HG02943 (cell line): Measurements from ENCODE around the gene KISS1R.

Experiments
- ATAC-seq: cut with Tn5 transposase; IDR thresholded peaks from one replicate; pipeline ENCODE4 v1.9.1; 2021; ENCODE audit warnings: mild to moderate bottlenecking, low read depth, moderate library complexity; ENCODE audit not compliant: unreplicated experiment

KISS1R gene

DNA sequence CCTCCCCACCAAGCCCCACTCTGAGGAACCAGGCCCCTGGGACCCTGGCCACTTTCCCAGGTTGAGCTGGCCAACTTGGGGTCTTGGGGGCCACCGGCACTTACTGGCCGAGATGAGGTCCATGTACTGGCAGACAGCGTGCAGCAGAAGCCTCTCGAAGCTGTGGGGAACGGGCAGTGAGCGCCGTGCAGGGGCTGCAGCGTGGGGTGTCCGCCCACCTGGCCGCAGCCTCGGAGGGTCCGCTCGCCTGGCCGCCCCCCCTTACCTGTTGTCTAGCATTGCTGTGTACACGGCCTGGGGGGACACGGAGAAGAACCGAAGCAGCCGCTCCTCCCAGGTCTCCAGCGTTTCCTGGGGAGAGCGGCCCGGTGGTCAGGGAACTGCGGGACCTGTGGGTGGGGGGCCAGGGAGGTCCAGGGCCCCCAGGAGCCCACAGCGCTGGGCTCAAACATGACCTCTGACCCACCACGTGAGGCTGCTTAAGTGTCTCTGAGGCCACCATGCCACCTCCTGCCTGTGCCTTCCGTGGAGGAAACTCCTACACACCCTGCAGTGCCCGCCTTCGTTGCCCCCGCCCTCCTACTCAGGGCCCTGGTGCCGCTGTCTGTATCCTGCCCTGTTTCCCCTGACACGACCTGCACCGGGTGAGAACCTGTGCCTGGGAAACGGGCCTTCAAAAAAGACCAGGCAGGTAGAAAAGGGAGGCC, 17.6 kb upstream of the KISS1R start:
- ATAC-seq: no peak

DNA sequence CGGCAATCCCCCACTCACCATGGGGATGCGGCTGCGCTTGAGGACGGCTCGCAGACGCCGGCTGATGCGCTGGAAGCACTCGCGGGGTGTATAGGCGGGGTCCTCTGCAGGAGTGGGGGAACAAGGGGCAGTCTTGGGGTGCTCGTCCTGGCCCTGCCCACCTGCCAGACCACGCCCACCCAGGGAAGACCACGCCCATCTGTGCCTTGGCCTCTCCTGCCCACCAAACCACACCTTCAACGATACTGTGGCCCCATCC, 17.2 kb upstream of the KISS1R start:
- ATAC-seq: no peak

DNA sequence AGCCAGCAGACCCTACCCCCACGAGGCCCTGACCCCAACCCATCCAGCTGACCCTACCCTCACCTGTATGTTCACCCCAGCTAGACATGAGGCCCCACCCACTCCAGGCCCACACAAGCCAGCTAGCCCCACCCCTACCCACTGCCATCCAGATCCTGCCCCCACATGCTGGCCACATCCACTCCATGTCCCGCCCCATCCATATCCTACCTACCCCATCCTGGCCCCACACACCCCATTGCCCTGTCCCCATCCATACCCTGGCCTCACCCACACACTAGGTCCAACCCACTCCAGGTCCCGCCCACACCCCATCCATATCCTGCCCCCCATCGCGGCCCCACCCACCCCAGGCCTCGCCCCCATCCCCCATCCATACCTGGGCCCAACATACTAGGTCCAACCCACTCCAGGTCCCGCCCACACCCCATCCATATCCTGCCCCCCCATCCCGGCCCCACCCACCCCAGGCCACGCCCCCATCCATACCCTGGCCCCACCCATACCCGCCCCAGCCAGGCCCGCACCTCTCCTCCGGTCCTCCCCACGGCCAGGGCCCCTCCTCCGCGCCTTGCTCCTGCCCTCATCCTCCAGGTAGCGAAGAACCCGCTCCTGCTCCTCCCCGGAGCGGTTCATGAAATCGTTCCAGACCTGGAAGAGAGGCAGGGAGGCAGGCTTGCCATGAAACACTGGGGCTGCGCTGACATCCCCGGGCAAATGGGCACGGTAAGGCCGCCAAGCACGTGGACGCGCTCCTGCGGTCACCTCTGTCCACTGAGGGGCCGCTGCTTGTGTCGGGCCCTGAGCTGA, 16.6 kb upstream of the KISS1R start:
- no peak for ATAC-seq

DNA sequence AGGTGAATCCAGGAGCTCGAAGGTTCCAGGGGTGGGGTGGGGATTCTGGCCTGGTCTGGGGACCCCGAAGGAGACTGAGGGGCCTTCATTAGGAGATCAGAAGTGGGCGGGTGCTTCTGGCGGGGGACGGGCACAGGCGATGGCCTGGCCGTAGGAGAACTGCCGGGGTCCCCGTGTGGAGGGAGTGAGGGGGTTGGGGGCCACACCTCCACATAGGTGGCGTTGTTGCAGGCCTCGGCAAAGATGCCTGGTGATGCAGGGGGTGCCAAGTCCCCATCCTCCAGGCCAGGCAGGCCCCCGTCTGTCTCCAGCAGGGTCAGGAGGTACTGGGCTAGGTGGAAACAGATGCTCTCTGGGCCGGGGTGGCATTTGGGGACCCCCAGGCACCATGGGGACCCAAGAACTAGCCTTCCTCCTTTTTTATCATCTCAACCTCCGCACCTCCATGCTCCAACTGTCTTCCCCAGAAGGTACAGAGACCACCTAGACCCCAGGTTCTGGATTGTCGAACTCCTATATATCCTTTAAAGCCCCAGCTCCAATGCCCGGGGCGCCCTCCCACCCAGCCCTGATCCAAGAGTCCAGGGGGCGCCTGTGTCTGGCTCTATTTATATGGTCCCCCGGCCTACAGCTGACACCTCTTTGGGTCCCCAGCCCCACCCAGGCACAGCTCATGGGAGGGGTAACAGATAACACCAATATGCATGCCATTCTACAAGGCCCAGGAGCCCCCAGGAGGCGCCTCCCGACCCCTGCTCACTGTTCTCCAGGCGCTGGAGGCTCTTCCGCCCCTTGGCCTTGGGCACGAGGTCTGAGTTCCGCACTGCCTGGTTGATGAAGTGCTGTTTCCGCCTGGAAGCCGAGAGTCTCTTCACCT, 15.7 kb upstream of the KISS1R start:
- no peak for ATAC-seq

DNA sequence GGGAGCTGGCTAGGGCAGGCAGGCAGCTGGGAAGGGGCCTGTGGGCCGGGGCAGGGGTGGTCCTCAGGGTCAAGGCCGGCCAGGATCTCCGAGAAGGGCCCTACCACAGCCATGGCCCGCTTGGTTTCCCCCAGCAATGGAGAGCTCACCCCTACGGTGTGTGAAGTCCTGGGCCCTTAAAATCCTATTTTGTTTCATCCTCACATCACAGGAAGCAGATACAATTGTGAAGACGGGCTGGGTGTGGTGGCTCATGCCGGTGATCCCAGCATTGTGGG, 15.1 kb upstream of the KISS1R start:
- ATAC-seq: no peak

DNA sequence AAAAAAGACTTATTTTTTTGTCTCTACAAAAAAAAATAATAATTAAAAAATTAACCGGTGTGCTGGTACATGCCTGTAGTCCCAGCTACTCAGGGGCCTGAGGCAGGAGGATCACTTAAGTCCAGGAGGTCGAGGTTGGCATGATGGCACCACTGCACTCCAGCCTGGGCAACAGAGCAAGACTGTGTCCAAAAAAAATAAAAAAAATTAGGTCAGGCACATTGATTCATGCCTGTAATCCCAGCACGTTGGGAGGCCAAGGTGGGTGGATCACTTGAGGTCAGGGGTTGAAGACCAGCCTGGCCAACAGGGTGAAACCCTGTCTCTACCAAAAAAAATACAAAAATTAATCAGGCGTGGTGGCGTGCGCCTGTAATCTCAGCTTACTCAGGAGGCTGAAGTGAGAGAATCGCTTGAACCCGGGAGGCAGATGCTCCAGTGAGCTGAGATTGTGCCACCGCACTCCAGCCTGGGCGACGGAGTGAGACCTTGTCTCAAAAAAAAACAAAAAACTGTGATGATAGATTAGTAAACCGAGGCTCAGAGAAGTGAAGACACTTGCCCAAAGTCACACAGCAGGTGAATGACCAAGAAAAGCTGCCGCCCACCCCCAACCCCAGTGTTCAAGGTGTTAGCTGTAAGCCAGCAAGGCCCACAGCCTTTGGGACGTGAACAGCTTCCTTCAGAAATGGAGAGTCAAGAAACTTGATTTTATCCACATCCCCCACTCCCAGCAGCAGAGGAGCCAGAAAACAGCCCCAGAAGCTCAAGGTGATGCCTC, 14.5 kb upstream of the KISS1R start:
- no peak for ATAC-seq

DNA sequence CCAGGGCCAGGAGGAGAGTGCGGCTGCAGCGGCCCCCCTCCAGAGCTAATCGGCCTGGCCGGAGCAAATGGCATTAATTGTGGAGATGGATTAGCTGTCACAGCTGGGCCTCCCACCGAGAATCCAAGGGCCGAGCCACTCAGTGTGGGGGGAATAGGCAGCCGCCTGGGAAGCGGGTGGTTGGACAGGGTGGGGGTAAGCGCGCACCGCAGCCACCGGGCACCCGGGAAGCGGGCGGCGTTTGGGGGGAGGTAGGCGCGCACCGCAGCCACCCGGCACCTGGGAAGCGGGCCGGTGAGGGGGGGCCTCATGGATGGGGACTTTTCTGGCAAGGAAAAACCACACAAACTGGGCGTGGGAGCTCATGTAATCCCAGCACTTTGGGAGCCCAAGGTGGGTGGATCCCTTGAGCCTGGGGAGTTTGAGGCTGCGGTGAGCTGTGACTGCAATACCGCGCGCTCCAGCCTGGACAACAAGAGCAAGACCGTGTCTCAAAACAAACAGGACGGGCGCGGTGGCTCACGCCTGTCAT, 13.8 kb upstream of the KISS1R start:
- no peak for ATAC-seq

DNA sequence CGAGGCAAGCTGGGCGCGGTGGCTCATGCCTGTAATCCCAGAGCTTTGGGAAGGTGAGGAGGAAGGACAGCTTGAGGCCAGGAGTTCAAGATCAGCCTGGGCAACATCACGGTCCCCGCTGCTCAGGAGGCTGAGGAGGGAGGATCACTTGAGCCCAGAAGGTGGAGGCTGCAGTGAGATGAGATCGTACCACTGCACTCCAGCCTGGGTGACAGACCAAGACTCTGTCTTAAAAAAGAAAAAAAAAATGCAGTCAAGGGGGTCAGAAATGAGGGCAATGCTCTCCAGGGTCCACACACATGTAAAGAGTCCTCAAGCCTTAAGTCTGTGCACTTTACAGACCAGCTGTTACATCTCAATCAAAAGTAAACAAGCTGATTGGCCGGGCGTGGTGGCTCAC, 12.6 kb upstream of the KISS1R start:
- no peak for ATAC-seq

DNA sequence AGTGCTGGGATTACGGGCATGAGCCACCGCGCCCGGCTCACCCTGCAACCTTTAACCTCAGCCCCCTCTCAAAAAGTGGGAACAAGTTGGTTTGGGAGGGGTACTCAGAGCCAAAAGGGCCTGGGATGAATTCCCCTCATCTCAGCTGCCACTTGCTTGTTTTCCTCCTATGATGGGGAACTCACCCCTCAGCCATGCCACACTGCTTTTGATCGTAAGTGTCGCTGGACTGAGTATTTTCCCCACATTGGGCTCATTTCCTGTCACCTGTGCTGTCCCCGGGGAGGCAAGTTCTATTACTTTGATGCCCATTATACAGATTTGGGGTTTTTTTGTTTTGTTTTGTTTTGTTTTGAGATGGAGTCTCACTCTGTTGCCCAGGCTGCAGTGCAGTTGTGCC, 10.7 kb upstream of the KISS1R start:
- ATAC-seq: no peak

DNA sequence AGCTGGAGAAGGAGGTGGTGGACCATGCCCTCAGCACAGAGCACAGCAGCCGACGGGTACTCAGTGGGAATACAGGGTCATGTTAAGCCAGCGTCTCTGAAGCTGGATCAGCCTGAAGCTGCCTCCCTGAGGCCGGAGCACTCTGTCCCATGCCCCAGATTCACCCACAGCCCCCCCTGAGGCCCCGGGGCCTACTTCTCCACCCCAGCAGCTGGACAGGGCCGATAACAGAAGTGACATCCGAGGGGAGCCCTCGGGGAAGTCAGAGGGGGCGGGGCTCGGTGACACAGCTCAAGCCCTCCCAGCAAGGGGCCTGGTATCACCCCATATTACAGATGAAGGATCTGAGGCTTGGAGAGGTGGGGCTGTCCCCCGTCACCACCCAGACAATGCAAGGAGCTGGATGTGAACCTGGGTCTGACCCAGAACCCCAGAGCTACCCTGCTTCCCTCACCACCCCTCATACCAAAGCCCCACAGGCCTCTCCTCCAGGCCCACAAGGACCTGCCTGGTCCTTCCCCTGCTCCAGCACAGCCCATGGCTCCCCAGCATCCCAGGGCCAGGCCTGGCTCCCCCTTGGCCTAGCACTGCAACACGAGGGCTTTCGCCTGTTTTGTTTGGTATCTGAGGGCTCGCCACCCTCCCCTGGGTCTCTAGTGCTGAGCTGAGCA, 9.8 kb upstream of the KISS1R start:
- no peak for ATAC-seq

DNA sequence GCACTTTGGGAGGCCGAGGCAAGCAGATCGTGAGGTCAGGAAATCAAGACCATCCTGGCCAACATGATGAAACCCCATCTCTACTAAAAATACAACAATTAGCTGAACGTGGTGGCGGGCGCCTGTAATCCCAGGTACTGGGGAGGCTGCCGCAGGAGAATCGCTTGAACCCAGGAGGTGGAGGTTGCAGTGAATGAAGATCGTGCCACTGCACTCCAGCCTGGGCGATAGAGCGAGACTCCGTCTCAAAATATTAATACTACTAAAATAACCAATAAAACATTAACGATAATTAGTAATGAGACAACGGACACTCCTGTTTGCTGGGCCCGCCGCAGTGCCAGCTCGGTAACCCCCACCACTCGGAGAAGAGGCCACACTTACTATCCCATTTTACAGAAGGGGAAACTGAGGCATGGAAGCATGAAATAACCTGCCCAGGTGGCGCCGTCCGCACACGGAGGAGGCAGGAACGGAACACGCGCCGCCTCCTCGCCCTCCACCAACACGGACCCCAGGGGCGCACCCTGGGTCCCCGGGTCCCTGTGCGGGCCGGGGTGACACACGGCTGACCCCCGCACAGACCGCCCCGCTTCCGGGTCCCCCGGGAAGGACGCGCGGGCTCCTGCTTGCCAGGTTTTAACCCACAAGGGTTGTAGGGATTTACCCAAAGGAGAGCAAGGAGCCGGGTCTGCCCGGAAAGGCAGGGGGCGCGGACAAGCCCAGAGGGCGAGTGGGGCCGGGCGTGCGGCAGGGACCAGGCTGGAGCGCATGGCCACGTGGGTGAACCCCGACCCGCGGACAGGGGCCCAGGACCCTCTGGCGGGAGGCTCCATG, 5.7 kb upstream of the KISS1R start:
- no peak for ATAC-seq

DNA sequence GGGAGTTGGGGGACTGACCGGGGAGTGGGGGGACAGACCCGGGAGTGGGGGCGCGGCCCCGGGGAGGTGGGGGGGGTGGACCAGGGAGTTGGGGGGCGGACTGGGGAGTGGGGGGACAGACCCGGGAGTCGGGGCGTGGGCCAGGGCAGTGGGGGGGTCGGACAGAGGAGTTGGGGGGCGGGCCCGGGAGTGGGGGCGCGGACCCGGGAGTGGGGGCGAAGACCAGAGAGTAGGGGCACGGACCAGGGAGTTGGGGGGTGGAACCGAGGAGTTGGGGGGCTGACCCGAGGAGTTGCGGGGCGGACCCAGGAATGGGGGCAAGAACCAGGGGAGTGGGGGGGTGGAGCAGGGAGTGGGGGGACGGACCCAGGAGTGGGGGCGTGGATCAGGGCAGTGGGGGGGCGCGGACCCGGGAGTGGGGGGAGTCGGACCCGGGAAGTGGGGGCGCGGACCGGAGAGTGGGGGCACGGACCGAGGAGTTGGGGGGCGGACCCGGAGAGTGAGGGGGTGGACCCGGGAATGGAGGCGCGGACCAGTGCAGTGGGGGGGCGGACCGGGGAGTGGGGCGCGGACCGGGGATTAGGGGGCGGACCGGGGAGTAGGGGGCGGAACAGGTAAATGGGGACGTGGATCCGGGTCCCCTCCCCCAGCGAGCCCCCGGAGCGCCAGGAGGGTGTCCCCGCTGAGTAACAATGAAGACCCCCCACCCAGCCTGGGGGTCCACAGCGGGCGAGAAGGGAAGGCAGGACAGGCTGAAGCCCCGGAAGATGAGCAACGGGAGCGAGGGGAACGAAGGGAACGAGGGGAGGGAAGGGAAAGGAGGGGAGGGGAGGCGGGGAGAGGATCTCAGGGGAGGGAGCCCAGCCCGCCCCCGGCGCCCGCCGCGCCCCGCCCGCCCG, 4.7 kb upstream of the KISS1R start:
- no peak for ATAC-seq

DNA sequence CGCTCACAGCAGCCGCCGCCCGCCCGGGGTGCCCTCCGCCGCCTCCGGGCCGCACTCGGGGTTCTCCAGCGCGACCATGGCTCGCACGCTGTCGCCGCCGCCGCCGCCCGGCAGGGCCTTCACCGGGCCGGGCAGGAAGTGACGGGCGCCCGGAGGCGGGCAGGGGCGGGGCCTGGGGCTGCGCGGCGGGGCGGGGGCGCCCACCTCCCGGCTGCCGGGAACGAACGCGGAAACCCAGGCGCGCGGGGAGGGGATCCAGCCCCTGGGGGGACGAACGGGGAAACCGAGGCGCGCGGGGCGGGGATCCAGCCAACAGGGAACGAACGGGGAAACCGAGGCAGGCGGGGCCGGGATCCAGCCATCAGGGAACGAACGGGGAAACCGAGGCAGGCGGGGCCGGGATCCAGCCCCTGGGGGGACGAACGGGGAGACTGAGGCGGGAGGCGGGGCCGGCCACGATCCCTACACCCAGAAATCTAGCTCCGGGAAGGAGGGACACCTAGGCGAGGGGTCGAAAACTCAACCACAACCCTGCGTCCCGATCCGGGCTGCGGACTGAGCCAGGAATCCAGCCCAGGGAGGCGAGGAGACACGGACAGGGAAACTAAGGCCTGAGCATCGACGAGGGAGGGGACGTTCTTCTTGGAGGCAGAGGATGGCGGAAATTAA, 3.9 kb upstream of the KISS1R start, which contains the start of gene R3HDM4:
R3HDM4 (minus strand) TSS at position 140 of the 669 bp plus-strand sequence; CDS start at position 78, 62 bp downstream.
- no peak for ATAC-seq

DNA sequence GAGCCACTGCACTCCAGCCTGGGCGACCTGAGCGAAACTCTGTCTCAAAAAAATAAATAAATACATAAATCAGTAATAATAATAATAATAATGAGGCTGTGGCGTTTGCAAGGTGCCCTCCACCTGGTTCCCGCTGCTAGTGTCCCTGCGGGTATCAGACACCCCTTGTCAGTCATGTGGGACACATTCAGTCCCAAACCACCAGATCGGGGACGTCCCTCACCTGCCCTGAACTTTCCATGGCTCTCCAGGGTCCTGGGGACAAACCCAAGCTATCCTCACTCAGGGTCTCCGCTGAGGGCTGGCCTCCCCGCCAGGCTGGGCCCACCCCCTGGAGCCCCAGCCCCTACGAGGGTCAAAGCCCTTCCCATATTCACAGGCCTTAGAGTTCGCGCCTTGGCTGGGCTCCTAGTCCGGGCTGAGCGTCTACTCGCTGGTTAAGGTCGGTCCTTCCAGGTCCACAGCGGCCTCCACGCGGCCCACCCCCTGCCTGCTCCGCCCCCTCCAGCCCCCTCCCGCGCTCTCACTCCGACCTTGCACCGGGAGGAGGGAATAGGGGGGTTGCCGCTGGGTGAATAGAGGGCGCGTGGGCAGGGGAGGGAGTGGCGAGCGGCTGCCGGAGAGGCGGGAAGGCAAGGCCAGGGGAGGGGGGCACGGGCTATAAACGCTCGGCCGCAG, 349 bp upstream of the KISS1R start:
- no peak for ATAC-seq

DNA sequence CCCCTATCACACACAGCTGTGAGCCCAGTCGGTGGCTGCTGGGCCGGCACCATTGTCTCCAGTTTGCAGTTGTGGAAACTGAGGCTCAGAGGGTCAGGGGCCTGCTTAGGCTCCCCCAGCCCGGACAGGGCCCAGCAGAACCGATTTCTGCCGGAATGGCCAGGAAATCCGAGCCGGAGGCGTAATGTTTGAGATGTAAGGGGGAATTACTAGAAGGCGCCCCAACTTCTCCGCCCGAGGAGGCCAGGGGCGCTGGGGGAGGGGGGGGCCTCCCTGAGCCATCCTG, 962 bp downstream of the KISS1R start:
- no peak for ATAC-seq

DNA sequence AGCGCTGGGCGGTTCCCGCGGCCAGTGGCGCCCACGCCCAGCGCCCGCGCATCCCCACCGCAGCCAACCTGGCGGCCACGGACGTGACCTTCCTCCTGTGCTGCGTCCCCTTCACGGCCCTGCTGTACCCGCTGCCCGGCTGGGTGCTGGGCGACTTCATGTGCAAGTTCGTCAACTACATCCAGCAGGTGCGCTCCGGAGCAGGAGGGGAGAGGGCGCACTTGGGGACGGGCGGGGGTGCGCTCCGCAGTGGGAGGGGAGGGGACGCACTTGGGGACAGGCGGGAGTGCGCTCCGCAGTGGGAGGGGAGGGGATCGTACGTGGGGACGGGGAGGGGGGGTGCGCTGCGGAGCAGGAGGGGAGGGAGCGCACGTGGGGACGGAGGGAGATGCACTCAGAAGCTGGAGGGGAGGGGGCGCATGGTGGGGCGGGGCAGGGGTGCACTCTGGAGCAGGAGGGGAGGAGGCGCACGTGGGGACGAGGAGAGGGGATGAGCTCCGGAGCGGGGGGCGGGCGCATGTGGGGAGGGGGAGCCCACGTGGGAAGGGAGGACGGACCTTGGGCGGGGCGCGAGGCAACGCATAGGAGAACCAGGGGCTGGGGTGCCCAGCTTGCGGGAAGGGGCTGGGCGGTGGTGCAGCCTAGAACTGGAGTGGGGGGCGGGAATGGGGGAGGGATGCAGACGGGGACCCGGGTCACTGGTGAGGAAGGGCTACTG, 1.5 kb downstream of the KISS1R start:
- no peak for ATAC-seq
